ENCODE measurements around the gene UNC93A. TPM values are rescaled to one million over a fixed set of nuclear protein-coding genes. Genes with fewer than 3 reads are reported as not detected.

Gene UNC93A
- total and polyA plus RNA-seq, 2 donors (not counting 3 experiments of a cell fraction or from before 2014, with no cell fraction given) = not detected

- no peaks in the 10 kb centered on the region for H3K27me3 ChIP-seq (ENCODE audit: control insufficient read depth in 2 of 2, insufficient read depth in 2 of 2, low read length in 2 of 2)
- TF ChIP-seq, protein P1, sequence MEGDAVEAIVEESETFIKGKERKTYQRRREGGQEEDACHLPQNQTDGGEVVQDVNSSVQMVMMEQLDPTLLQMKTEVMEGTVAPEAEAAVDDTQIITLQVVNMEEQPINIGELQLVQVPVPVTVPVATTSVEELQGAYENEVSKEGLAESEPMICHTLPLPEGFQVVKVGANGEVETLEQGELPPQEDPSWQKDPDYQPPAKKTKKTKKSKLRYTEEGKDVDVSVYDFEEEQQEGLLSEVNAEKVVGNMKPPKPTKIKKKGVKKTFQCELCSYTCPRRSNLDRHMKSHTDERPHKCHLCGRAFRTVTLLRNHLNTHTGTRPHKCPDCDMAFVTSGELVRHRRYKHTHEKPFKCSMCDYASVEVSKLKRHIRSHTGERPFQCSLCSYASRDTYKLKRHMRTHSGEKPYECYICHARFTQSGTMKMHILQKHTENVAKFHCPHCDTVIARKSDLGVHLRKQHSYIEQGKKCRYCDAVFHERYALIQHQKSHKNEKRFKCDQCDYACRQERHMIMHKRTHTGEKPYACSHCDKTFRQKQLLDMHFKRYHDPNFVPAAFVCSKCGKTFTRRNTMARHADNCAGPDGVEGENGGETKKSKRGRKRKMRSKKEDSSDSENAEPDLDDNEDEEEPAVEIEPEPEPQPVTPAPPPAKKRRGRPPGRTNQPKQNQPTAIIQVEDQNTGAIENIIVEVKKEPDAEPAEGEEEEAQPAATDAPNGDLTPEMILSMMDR (IDR thresholded peaks at IDR 0.05; ENCODE audit: extremely low read depth in 1 of 2, insufficient read depth in 1 of 2, low read depth in 1 of 2, low read length in 2 of 2) = no peak
- TF ChIP-seq MAX (IDR thresholded peaks at IDR 0.05; ENCODE audit: insufficient read depth, insufficient read length) (no peak), MYC (IDR thresholded peaks at IDR 0.05; ENCODE audit: low read depth, low read length) (no peak), POLR2AphosphoS5 (IDR thresholded peaks at IDR 0.05; ENCODE audit: insufficient read depth, low read depth, low read length) (no peak), POLR2A (IDR thresholded peaks at IDR 0.05; ENCODE audit: low read depth, low read length) (no peak)
- no peak overlapping the region for H3K4me3 ChIP-seq (replicated peaks in 1 of 3; ENCODE audit: insufficient read depth in 1 of 3, low read depth in 1 of 3, low read length in 3 of 3)
- no peaks in the 10 kb centered on the region for H3K9me1 ChIP-seq (replicated peaks; ENCODE audit: control insufficient read depth, extremely low read depth, insufficient read depth, low read length)
- no peaks in the 10 kb centered on the region for H4K20me1 ChIP-seq (replicated peaks; ENCODE audit: control insufficient read depth, extremely low read depth, insufficient read depth, low read length)
- H3K79me2 ChIP-seq (ENCODE audit: control insufficient read depth, insufficient read depth, low read length) = no peaks in the 10 kb centered on the region
- no peak overlapping the region for H2AFZ ChIP-seq (ENCODE audit: low read depth, low read length)
- DNase-seq (ENCODE audit: low read depth, low spot score) (no peak), FAIRE-seq (no peak)
- H3K4me1 ChIP-seq (ENCODE audit: control insufficient read depth, extremely low read depth, insufficient read depth, low read length) = no peaks in the 10 kb centered on the region
- H3K9ac ChIP-seq (replicated peaks; ENCODE audit: extremely low read depth, insufficient read depth, low read length) = no peak overlapping the region
- POLR2A ChIA-PET = no interaction called here
- intact Hi-C loops (cut with micrococcal nuclease) (no loop called here), dilution Hi-C loops (cut with MboI; ENCODE audit: extremely low pct_ligation_motif_present, low sequenced_read_pairs) (no loop called here)
- CTCF ChIA-PET = no interaction called here
- H3K36me3 ChIP-seq (ENCODE audit: control insufficient read depth in 2 of 2, extremely low read depth in 1 of 2, insufficient read depth in 2 of 2, low read length in 2 of 2) = no peaks in the 10 kb centered on the region
- no TSS peak for BruUV-seq (replicated peaks)
- no peaks in the 10 kb centered on the region for H3K9me3 ChIP-seq (replicated peaks; ENCODE audit: control insufficient read depth, insufficient read depth, low read length)
- H3K27ac ChIP-seq (ENCODE audit: insufficient read depth, low read depth, low read length) = no peak overlapping the region
- no peak overlapping the region for H3K4me2 ChIP-seq (ENCODE audit: insufficient read depth, low read length)
These were observed 23.2 kb downstream of the UNC93A start for GRCh38 chr6:167314180-167314821.

- Histone ChIP-seq H3K79me2 (ENCODE audit: control insufficient read depth, insufficient read depth, low read length) (no peaks in the 10 kb centered on the region), H3K9me1 (replicated peaks; ENCODE audit: control insufficient read depth, extremely low read depth, insufficient read depth, low read length) (no peaks in the 10 kb centered on the region), H3K4me1 (ENCODE audit: control insufficient read depth, extremely low read depth, insufficient read depth, low read length) (no peaks in the 10 kb centered on the region), H4K20me1 (replicated peaks; ENCODE audit: control insufficient read depth, extremely low read depth, insufficient read depth, low read length) (no peaks in the 10 kb centered on the region), H3K4me3 (replicated peaks in 1 of 3; ENCODE audit: insufficient read depth in 1 of 3, low read depth in 1 of 3, low read length in 3 of 3) (no peak overlapping the region), H2AFZ (ENCODE audit: low read depth, low read length) (no peak overlapping the region), H3K9ac (replicated peaks; ENCODE audit: extremely low read depth, insufficient read depth, low read length) (no peak overlapping the region), H3K27me3 (ENCODE audit: control insufficient read depth in 2 of 2, insufficient read depth in 2 of 2, low read length in 2 of 2) (no peaks in the 10 kb centered on the region), H3K4me2 (ENCODE audit: insufficient read depth, low read length) (no peak overlapping the region), H3K9me3 (replicated peaks; ENCODE audit: control insufficient read depth, insufficient read depth, low read length) (no peaks in the 10 kb centered on the region), H3K36me3 (ENCODE audit: control insufficient read depth in 2 of 2, extremely low read depth in 1 of 2, insufficient read depth in 2 of 2, low read length in 2 of 2) (no peaks in the 10 kb centered on the region), H3K27ac (ENCODE audit: insufficient read depth, low read depth, low read length) (no peak overlapping the region)
- ChIA-PET POLR2A (no interaction called here), CTCF (no interaction called here)
- FAIRE-seq = no peak
- dilution Hi-C loops (cut with MboI; ENCODE audit: extremely low pct_ligation_motif_present, low sequenced_read_pairs) = no loop called here
- TF ChIP-seq JUN (IDR thresholded peaks at IDR 0.05; ENCODE audit: borderline replicate concordance, insufficient read depth, insufficient read length, low read depth) = no peak
- TF ChIP-seq POLR2AphosphoS5 (IDR thresholded peaks at IDR 0.05; ENCODE audit: insufficient read depth, low read depth, low read length) = no peak
- no peak for TF ChIP-seq EZH2 (IDR thresholded peaks at IDR 0.05; ENCODE audit: borderline replicate concordance, low read depth, low read length, severe bottlenecking)
- no peak for TF ChIP-seq POLR2A (IDR thresholded peaks at IDR 0.05; ENCODE audit: low read depth, low read length)
- TF ChIP-seq, protein P1 (IDR thresholded peaks at IDR 0.05; ENCODE audit: extremely low read depth in 1 of 2, insufficient read depth in 1 of 2, low read depth in 1 of 2, low read length in 2 of 2) = no peak
- TF ChIP-seq GATA2 (IDR thresholded peaks at IDR 0.05; ENCODE audit: insufficient read depth, insufficient read length, low read depth, low read length) = no peak
- no peak for TF ChIP-seq MAX (IDR thresholded peaks at IDR 0.05; ENCODE audit: insufficient read depth, insufficient read length)
- TF ChIP-seq FOS (IDR thresholded peaks at IDR 0.05; ENCODE audit: borderline replicate concordance, insufficient read depth, low read length) = no peak
- no peak for TF ChIP-seq MYC (IDR thresholded peaks at IDR 0.05; ENCODE audit: low read depth, low read length)
- BruUV-seq (replicated peaks) = no TSS peak
- intact Hi-C loops (cut with micrococcal nuclease) = no loop called here
- DNase-seq (ENCODE audit: low read depth, low spot score) = no peak
These were observed 26.1 kb downstream of the UNC93A start for GRCh38 chr6:167317172-167317571.
